GM19193 (cell line): ENCODE results near the gene LCLAT1.

Experiments used
- POLR2A ChIP-seq: IDR thresholded peaks from 4 replicates; pipeline ENCODE4 v1.6.1; 2011; ENCODE audit not compliant: insufficient read depth, insufficient read length; ENCODE audit errors: extremely low read depth

Gene LCLAT1

DNA sequence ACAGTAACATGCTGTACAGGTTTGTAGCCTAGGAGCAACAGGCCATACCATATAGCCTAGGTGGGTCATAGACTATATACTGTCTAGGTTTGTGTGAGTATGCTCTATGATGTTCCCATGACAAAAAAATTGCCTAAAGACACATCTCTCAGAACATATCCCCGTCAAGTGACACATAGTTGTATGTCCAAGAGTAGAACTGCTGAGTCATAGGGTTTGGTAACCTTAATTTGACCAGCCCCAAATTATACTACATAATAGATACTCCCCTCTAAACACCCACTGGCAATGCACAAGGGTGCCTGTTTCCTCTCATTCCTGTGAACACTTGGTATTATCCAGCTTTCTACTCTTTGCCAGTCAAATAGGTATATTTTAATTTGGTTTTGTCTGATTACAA, 161.6 kb downstream of the LCLAT1 start:
- TF ChIP-seq POLR2A = no peak

DNA sequence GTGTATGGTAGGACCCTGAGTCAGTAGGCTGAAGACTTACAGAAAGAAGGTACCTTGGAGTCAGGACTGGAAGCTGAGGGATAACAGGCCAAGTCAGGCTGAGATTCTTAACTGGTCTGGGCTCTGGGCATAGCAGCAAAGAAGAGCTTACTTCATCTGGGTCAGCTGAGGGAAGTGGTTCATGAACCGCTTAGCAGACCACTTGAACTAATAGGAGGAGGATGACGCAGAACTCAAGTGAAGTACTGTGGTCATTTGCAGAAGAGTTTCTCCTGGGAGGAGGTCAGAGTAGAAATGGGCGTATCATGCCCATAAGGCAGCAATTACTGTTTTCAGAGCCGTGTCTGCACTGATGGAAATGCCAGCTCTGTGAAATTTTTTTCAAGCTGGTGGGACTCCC, 164.5 kb downstream of the LCLAT1 start:
- TF ChIP-seq POLR2A = no peak

DNA sequence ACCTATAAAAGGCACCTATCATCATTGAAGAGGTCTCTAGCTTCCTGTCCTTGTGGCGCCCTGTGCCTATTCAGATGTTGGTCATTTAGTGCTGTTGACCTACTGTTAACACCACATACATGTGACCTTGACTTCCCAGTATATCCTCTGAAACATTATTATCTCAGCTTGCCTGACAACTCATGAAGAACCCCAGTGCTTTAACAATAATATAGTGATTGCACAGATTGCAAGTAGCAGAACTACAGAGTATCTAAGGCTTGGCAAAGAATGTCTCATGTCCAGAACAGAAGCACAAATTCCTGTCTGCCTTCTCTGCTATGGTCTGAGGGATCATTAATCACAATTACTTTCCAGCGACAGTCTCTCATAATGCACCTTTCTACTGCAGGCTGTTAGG, 165.3 kb downstream of the LCLAT1 start:
- no peak for TF ChIP-seq POLR2A

DNA sequence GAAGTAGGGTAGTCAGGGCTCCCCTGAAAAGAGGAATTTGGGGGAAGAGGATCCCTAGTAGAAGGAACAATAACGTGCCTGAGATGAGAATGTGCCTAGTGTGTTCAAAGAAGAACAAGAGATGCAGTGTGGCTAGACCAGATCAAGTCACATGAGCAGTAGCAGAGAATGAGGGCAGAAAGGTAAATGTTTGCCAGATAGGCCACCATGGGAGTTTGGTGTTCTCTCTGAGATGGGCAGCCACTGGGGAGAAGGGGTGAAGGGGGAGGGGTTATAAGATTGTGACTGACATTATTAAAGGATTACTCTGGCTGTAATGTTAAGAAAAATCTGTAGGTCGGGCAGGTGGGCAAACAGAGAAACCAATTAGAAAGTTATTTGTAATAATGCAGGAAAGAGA, 166.0 kb downstream of the LCLAT1 start:
- no peak for TF ChIP-seq POLR2A

DNA sequence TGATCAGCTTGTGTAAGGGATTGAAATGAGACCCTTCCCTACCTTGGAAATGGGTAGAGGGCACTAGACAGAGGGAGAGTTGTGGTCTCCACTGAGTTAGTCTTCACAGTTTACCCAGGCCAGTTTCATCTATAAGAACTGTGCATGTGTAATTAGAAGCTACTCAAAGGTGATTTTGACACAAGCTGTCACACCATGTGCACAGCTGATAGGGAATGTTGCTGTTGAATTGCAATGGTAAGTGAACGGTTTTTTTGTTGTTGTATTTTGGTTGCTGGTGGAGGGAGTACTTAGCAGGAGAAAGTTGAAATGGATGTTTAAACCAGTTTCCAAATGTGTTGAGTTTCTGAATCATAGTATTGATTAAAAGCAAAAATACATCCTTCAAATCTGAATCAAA, 168.9 kb downstream of the LCLAT1 start:
- no peak for TF ChIP-seq POLR2A

DNA sequence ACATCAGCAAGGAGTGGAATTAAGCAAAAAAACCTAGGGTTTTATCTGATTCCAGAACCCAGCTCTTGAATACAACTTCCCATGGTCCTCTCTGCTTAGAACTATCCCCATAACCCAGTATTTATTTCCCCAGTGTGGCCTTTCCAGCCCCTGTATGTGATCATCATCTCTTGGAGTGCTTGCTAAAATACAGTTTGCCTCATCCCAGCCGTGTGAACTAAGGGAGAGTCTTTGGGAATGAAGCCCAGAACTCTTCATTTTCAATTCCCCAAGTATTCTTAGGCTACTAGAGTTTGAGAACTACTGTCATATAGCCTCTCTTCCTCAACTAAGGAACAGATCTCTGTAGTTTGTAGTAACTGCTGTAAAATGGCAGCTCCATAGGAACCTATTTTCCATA, 173.1 kb downstream of the LCLAT1 start:
- TF ChIP-seq POLR2A = no peak

DNA sequence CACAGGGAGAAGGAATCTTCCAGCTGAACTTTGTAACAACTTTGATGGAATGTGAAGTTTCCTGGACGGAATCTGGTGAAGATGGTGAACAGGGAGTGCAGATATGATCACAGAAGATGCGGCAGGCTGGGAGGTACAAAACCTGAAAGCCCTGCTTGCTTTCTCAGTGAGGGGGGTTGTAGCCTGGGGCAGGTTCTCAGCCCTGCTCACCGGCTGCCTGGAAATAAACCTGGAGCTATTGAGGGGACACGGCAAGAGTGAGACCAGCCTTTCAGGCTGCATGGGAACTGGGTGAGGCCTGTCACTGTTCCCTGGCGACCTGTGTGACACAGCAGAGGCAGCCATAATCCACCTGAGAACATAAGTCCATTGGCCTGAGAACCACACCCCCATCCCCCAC, 174.8 kb downstream of the LCLAT1 start:
- no peak for TF ChIP-seq POLR2A

DNA sequence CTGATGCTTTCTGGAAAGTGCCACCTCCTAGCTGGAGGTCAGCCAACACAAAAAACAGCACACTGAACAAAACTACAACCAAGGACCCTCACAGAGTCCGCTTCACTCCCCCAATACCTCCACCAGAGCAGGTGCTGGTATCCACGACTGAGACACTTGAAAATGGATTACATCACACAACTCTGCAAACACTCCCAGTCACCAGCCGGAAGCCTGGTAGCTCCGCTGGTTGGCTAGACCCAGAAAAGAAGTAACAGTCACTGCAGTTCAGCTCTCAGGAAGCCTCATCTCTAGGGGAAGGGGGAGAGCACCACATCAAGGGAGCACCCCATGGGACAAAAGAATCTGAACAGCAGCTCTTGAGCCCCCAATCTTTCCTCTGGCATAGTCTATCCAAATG, 175.4 kb downstream of the LCLAT1 start:
- no peak for TF ChIP-seq POLR2A

DNA sequence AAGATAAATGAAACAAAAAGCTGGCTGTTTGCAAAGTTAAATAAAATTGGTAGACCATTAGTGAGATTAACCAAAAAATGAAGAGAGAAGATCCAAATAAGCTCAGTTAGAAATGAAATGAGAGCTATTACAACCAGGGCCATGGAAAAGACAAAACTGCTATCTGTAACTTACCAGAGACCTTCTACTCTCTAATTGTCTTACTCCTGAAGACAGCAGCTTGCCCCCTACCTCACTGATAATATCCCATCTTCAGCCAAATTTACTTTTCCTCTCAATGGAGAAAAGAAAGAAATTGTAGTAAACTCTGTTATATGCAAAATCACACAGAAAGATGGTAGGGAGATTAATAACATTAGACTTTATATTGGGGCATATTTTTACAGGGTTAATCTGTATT, 178.2 kb downstream of the LCLAT1 start:
- no peak for TF ChIP-seq POLR2A

DNA sequence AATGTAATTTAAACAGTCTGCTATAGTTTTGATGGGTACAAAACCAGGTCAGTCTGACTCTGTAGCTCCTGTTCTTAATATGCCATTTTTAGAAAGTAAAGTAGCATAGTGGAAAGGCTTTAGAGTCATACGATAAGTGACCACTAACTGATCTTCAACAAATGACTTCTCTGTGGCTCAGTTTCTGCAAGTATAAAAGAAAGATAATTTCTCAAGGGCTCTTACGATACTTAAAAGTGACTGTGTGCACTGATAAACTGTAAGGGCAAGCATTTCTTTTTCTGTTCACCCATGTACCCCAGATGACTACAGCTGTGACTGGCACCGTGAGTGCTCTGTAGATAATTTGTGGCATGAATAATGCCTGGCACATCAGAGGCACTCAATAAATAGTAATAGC, 178.7 kb downstream of the LCLAT1 start:
- no peak for TF ChIP-seq POLR2A

DNA sequence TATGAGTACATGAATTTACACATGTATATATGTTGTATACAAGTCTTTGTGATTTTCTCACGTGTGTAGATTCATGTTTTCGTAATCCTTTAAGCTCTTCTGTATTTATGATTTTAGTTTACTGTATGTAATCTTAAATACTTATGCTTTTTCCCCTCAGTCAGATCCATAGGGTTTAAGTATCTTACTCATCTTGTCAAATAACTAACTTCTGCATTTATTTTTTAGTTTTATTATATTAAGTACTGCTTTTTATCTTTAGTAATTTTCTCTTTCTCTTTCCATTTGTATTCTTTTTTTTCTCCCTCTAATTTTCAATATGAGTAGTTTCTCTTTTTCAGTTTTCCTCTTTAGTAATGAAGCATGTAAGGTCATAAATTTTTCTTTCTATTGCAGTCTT, 179.4 kb downstream of the LCLAT1 start:
- no peak for TF ChIP-seq POLR2A

DNA sequence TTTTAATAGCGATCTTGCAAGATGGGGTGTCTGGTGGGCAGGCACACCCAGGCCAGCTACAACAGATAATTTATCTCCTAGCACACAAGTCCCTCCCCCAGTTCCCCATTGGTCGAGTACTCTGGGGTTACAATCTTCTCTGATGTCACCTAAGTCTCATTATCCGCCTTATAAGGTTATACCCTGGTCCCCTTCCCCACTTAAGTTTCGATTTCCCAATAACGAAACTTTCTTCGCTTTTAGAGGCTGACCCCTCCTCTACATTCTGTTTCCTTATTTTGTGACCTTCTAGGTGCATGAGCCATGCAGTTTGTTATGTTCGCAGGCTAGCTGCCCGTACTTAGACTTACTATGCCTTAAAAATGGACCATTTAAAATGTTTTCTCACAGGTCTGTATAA, 180.1 kb downstream of the LCLAT1 start:
- no peak for TF ChIP-seq POLR2A

DNA sequence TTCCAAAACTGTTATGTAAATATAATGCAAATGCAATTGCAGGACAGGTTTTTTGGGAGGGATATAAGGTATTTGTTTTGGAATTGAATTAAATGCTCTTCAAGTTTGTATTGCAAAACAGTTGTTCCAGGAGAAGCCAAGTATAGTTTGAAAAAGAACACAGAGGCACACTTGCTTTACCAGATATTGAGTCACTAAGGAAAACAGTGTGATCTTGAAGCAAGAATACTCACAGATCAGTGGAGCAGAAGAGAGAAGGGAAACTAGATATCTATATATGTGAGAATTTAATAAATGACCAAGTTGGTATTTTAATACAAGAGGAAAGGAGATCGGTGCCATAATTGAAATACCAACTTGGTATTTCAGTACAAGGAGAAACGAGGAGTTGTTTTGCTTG, 181.3 kb downstream of the LCLAT1 start:
- no peak for TF ChIP-seq POLR2A

DNA sequence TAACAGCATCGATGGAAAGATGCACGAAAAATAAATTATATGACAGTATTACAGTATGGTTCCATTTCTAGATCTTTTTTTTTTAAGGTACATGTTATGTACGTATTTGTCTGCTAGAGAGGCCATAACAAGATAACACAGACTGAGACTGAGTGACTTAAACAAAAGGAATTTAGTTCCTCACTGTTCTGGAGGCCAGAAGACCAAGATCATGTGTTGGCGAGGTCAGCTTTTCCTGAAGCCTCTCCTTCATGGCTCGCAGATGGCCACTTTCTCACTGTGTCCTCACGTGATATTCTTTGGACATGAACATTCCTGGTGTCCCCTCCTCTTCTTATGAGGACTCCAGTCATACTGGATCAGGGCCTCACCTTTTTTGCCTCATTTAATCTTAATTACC, 182.8 kb downstream of the LCLAT1 start:
- TF ChIP-seq POLR2A = no peak

DNA sequence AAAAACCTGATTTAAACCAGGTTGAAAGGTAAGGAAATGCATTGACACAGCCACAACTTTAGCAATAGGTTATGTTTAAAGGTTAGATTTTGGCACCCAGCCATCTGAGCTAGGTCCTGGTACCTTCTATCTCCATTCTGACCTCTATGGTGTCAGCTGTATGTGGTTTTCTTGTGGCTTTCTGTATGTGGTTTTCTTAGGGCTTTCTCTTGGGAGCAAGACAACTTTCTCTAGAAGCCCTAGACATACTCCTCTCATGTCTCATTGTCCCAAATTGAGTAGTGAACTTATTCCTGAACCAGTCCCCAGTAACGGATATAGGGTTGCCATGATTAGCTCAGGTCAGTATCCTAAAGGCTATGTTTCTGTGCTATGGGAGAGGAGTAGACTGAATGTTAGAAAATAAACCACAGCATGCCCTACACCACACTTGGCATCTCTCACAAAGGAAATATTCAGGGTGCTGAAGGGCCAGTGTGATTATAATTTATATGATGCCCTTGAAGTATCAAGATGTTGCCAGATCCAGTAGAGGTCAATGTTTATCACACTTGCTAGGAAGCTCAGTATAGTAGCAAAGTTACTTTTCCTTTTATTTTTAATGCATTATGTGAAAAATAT, 184.1 kb downstream of the LCLAT1 start:
- no peak for TF ChIP-seq POLR2A

DNA sequence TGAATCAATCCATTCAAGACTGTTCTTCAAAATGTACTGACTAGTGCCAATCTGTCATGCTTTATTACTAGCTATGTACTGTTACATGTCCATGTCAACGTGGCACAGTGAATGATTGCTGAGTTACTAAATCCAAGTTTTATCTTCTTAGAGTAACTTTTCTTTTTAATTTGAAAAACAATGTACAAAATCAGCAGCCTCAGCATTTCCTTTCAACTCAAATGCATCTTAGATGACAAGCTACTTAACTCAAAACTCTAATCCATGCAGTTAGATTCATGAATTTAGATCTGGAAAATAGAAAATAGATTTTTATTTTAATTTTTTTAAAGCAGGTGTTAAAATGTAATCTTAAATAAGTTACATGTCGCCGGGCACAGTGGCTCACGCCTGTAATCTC, 186.0 kb downstream of the LCLAT1 start:
- TF ChIP-seq POLR2A = no peak

DNA sequence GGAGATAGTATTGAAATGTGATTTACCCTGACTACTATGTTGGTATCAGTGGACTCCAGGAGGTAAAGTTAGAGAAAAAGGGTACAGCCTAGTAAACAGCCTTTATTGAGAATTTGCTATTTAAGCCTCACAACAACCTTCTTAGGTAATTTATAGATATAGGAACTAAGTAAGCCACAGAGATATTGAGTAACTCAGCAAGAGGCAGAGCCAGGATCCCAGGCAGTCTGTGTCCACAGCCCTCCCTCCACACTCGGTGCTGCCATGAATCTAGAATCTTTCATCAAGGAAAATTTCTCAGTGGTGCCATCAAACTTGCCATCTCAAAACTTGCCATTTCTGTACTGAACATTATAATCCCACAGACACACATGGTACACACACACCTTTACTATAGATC, 189.3 kb downstream of the LCLAT1 start:
- no peak for TF ChIP-seq POLR2A
